ENCODE measurements around the gene SLC27A3. TPM values are rescaled to one million over a fixed set of nuclear protein-coding genes. Genes with fewer than 3 reads are reported as not detected.
"Not testable (repeated sequence)": the region's sequence is repeated elsewhere in the genome, so short reads cannot be mapped to it uniquely, and the experiment has no call there.

Gene SLC27A3
- total and polyA plus RNA-seq, 11 donors, result 7.9 to 37.1 (median 11.0) TPM

DNA sequence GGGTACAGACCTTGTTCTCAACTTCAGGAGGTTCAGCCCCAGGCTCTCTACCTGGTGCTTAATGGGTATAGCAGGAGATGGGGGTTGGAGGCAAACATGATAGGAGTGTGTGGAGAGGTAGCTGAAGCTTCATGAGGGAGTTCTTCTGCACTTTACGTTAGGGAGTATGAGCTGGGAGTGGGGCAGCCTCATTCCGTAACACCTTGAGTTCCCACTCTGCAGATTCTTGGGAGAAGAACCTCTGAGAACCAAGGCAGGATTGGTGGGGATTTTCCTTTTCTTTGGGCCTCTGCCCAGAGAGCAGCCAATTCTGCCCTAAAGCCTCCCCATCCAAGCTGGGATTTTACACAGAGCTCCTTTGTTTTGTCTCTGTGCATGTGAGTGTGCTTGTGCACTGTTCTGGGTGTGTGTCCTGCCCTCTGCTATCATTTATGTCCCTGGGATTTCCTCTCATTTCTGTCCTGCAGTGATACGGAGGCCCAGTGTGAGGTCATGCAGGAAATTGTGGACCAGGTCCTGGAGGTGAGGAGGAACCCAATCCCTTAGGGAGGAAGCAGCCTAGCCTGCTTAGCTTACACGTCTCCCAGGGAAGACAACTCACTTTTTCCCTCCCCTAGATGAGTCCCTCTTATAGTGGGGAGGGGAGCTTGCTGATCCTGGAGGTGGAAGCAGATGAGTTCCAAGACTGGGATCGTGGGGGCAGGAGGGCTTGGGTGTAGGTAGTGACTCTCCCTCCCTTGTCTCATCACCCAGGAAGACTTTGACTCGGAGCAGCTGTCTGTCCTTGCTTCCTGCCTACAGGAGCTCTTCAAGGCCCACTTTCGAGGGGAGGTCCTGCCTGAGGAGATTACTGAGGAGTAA, 11.6 kb upstream of the SLC27A3 start:
- WGBS, 4 donors, result 43 to 61% (median 56%) methylated on average over 7 of the region's 7 CpGs
- Histone ChIP-seq H3K36me3 (peaks cover 0 to 100% (median 98%) of the 10 kb centered on the region in 9 donors), H3K4me3 (no peak overlapping the region), H3K27me3 (no peaks in the 10 kb centered on the region), H3K9me3 (no peaks in the 10 kb centered on the region), H3K4me1 (peaks cover 0 to 26% (median 12%) of the 10 kb centered on the region in 12 donors), H3K27ac (peak overlapping the region; percentile 38 to 83 (median 64))
- peak; percentile 75 to 92 (median 82) for ATAC-seq
- peak in 3 of 5 donors; percentile 51 to 59 (median 52) for DNase-seq
- TF ChIP-seq POLR2A (IDR thresholded peaks at IDR 0.05), result peak in 1 of 2 donors; percentile 16
- TF ChIP-seq, protein P1, sequence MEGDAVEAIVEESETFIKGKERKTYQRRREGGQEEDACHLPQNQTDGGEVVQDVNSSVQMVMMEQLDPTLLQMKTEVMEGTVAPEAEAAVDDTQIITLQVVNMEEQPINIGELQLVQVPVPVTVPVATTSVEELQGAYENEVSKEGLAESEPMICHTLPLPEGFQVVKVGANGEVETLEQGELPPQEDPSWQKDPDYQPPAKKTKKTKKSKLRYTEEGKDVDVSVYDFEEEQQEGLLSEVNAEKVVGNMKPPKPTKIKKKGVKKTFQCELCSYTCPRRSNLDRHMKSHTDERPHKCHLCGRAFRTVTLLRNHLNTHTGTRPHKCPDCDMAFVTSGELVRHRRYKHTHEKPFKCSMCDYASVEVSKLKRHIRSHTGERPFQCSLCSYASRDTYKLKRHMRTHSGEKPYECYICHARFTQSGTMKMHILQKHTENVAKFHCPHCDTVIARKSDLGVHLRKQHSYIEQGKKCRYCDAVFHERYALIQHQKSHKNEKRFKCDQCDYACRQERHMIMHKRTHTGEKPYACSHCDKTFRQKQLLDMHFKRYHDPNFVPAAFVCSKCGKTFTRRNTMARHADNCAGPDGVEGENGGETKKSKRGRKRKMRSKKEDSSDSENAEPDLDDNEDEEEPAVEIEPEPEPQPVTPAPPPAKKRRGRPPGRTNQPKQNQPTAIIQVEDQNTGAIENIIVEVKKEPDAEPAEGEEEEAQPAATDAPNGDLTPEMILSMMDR (IDR thresholded peaks at IDR 0.05), result no peak
- intact Hi-C loops (cut with DNase I), result no loop called here

DNA sequence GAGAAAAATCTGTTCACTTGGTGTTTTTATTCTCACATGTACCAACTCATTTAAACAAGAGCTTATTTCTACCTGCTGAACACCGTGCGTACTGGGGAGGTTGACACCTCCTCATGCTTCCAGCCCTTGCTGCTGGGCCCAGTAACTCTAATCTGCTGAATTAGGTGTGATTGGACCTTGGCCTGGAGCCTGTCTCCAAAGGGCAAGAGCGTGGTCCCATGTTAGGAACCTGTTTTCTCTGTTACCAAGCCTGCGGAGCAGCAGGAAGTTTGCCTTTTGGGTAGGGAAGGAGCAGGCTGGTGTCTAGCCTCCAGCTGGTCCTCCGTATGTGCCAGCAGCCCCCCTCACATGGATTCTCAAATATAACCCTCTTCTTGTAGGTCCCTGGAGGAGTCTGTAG, 10.9 kb upstream of the SLC27A3 start:
- intact Hi-C loops (cut with DNase I), result no loop called here
- peak overlapping the region; percentile 38 to 83 (median 64) for H3K27ac ChIP-seq
- no peak for TF ChIP-seq POLR2A (IDR thresholded peaks at IDR 0.05)
- TF ChIP-seq, protein P1 (IDR thresholded peaks at IDR 0.05), result no peak
- WGBS, 4 donors, result 79 to 87% (median 84%) methylated on average over 5 of the region's 5 CpGs
- H3K27me3 ChIP-seq, result no peaks in the 10 kb centered on the region
- peaks cover 0 to 100% (median 98%) of the 10 kb centered on the region in 9 donors for H3K36me3 ChIP-seq
- no peak overlapping the region for H3K4me3 ChIP-seq
- ATAC-seq, result no peak
- DNase-seq, result no peak
- H3K9me3 ChIP-seq, result no peaks in the 10 kb centered on the region
- H3K4me1 ChIP-seq, result peaks cover 0 to 33% (median 12%) of the 10 kb centered on the region in 12 donors

DNA sequence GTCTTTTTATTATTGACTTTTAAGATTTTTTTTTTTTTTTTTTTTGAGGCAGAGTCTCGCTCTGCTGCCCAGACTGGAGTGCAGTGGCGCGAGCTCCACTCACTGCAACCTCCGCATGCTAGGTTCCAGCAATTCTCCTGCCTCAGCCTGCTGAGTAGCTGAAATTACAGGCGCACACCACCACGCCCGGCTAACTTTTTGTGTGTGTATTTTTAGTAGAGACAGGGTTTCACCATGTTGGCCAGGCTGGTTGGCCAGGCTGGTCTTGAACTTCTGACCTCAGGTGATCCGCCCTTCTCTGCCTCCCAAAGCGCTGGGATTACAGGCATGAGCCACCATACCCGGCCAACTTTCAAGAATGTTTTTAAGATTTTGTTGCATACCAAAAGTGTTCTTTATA, 8.5 kb upstream of the SLC27A3 start:
- H3K4me1 ChIP-seq, result peaks cover 0 to 53% (median 26%) of the 10 kb centered on the region in 12 donors
- intact Hi-C loops (cut with DNase I); H3K27ac ChIP-seq; H3K4me3 ChIP-seq; H3K27me3 ChIP-seq; ATAC-seq; DNase-seq; H3K9me3 ChIP-seq: not testable (repeated sequence)
- 91 to 96% (median 95%) methylated on average over 10 of the region's 10 CpGs for WGBS, 4 donors
- H3K36me3 ChIP-seq, result peaks cover 0 to 96% (median 89%) of the 10 kb centered on the region in 9 donors

DNA sequence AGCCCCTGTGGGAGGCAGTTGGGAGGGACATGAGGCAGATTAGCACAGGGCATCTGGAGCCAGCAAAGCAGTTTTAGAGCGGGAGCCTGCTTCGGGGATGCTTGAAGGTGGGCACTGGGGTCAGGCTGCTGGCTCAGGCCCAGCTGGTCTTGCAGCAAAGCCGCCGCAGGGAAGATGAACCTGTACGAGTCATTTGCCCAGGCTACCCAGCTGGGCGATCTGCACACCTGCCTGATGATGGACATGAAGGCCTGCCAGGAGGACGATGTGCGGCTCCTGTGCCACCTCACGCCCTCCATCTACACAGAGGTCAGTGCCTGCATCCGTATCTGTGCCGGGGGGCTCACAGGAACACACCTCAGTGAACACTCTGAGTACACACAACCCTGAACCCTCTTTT, 7.7 kb upstream of the SLC27A3 start:
- peaks cover 0 to 96% (median 86%) of the 10 kb centered on the region in 9 donors for H3K36me3 ChIP-seq
- no peak for ATAC-seq
- no peak overlapping the region for H3K4me3 ChIP-seq
- H3K9me3 ChIP-seq, result no peaks in the 10 kb centered on the region
- WGBS, 4 donors, result 95 to 98% (median 96%) methylated on average over 11 of the region's 11 CpGs
- TF ChIP-seq POLR2A (IDR thresholded peaks at IDR 0.05), result no peak
- TF ChIP-seq, protein P1 (IDR thresholded peaks at IDR 0.05), result no peak
- H3K27ac ChIP-seq, result no peak overlapping the region
- intact Hi-C loops (cut with DNase I), result no loop called here
- peaks cover 4 to 55% (median 32%) of the 10 kb centered on the region in 12 donors for H3K4me1 ChIP-seq
- H3K27me3 ChIP-seq, result no peaks in the 10 kb centered on the region
- no peak for DNase-seq

All from heart left ventricle (tissue), 16 donors.